Mononuclear cell (primary cell): ENCODE data around the gene COX10. TPM values are rescaled to one million over a fixed set of nuclear protein-coding genes. Genes with fewer than 3 reads are reported as not detected.

Experiments
- H3K27me3 ChIP-seq: 2 replicates; pipeline ENCODE4 v1.6.0; 2011; ENCODE audit warnings: low read length, control low read depth; ENCODE audit not compliant: insufficient read depth
- H3K4me1 ChIP-seq: 2 replicates; pipeline ENCODE4 v1.5.1; 2011; ENCODE audit warnings: mild to moderate bottlenecking, low read length, control low read depth; ENCODE audit not compliant: insufficient read depth
- H3K4me3 ChIP-seq: 2 replicates; pipeline ENCODE4 v1.5.1; 2011; ENCODE audit warnings: mild to moderate bottlenecking, low read length, moderate library complexity
- H3K9me3 ChIP-seq: 2 replicates; pipeline ENCODE4 v1.5.1; 2011; ENCODE audit warnings: low read depth, mild to moderate bottlenecking, control low read depth, low read length
- total RNA-seq: library from RNA; depleted of rRNA; stranded (reverse); fragments of >200 nt; gene quantifications from one replicate; pipeline ENCODE4 v1.2.3, GENCODE V29; 2012

The COX10 gene
- total RNA-seq, 1 donor: 17.5 TPM

- Histone ChIP-seq H3K9me3 (no peaks in the 10 kb centered on the region), H3K4me1 (no peaks in the 10 kb centered on the region), H3K4me3 (no peak overlapping the region), H3K27me3 (no peaks in the 10 kb centered on the region)
These were observed 55.5 kb downstream of the COX10 start for GRCh38 chr17:14124854-14125253.

- no peak overlapping the region for H3K4me3 ChIP-seq
- H3K4me1 ChIP-seq: no peaks in the 10 kb centered on the region
These were observed 56.3 kb downstream of the COX10 start for GRCh38 chr17:14125518-14126137.

GRCh38 chr17:14133104-14133503 is 63.8 kb downstream of the COX10 start:
- no peaks in the 10 kb centered on the region for H3K9me3 ChIP-seq
- H3K4me1 ChIP-seq: no peaks in the 10 kb centered on the region
- no peak overlapping the region for H3K4me3 ChIP-seq
- H3K27me3 ChIP-seq: no peaks in the 10 kb centered on the region

More at GRCh38 chr17:14125518-14126137, 56.3 kb downstream of the COX10 start:
- H3K27me3 ChIP-seq: no peaks in the 10 kb centered on the region
- H3K9me3 ChIP-seq: no peaks in the 10 kb centered on the region

GRCh38 chr17:14134456-14134855 is 65.2 kb downstream of the COX10 start:
- Histone ChIP-seq H3K9me3 (no peaks in the 10 kb centered on the region), H3K4me3 (no peak overlapping the region), H3K4me1 (no peaks in the 10 kb centered on the region), H3K27me3 (no peaks in the 10 kb centered on the region)

GRCh38 chr17:14135906-14136590 is 66.7 kb downstream of the COX10 start:
- Histone ChIP-seq H3K9me3 (no peaks in the 10 kb centered on the region), H3K27me3 (no peaks in the 10 kb centered on the region), H3K4me1 (no peaks in the 10 kb centered on the region), H3K4me3 (no peak overlapping the region)

- Histone ChIP-seq H3K9me3 (no peaks in the 10 kb centered on the region), H3K27me3 (no peaks in the 10 kb centered on the region), H3K4me3 (no peak overlapping the region), H3K4me1 (no peaks in the 10 kb centered on the region)
These were observed 69.3 kb downstream of the COX10 start for GRCh38 chr17:14138649-14139048.

- H3K4me3 ChIP-seq: no peak overlapping the region
- no peaks in the 10 kb centered on the region for H3K9me3 ChIP-seq
- no peaks in the 10 kb centered on the region for H3K4me1 ChIP-seq
- H3K27me3 ChIP-seq: no peaks in the 10 kb centered on the region
These were observed 74.4 kb downstream of the COX10 start for GRCh38 chr17:14143688-14144087.

- Histone ChIP-seq H3K4me1 (no peaks in the 10 kb centered on the region), H3K4me3 (no peak overlapping the region), H3K27me3 (no peaks in the 10 kb centered on the region), H3K9me3 (no peaks in the 10 kb centered on the region)
These were observed 75.2 kb downstream of the COX10 start for GRCh38 chr17:14144508-14144907.

- no peaks in the 10 kb centered on the region for H3K9me3 ChIP-seq
- H3K27me3 ChIP-seq: no peaks in the 10 kb centered on the region
- H3K4me3 ChIP-seq: no peak overlapping the region
- no peaks in the 10 kb centered on the region for H3K4me1 ChIP-seq
These were observed 80.4 kb downstream of the COX10 start for GRCh38 chr17:14149751-14150150.

- Histone ChIP-seq H3K27me3 (no peaks in the 10 kb centered on the region), H3K4me3 (no peak overlapping the region), H3K9me3 (no peaks in the 10 kb centered on the region), H3K4me1 (no peaks in the 10 kb centered on the region)
These were observed 81.3 kb downstream of the COX10 start for GRCh38 chr17:14150619-14151018.

- Histone ChIP-seq H3K27me3 (no peaks in the 10 kb centered on the region), H3K4me1 (no peaks in the 10 kb centered on the region), H3K9me3 (no peaks in the 10 kb centered on the region), H3K4me3 (no peak overlapping the region)
These were observed 83.4 kb downstream of the COX10 start for GRCh38 chr17:14152721-14153120.

GRCh38 chr17:14153374-14153773 is 84.1 kb downstream of the COX10 start:
- Histone ChIP-seq H3K27me3 (no peaks in the 10 kb centered on the region), H3K4me3 (no peak overlapping the region), H3K4me1 (no peaks in the 10 kb centered on the region), H3K9me3 (no peaks in the 10 kb centered on the region)

GRCh38 chr17:14156689-14157088 is 87.4 kb downstream of the COX10 start:
- Histone ChIP-seq H3K4me3 (no peak overlapping the region), H3K27me3 (no peaks in the 10 kb centered on the region), H3K4me1 (no peaks in the 10 kb centered on the region), H3K9me3 (no peaks in the 10 kb centered on the region)

GRCh38 chr17:14157822-14158221 is 88.5 kb downstream of the COX10 start:
- Histone ChIP-seq H3K4me3 (no peak overlapping the region), H3K4me1 (no peaks in the 10 kb centered on the region), H3K9me3 (no peaks in the 10 kb centered on the region), H3K27me3 (no peaks in the 10 kb centered on the region)

GRCh38 chr17:14158707-14159106 is 89.4 kb downstream of the COX10 start:
- Histone ChIP-seq H3K4me1 (no peaks in the 10 kb centered on the region), H3K9me3 (no peaks in the 10 kb centered on the region), H3K4me3 (no peak overlapping the region), H3K27me3 (no peaks in the 10 kb centered on the region)

GRCh38 chr17:14161419-14161818 is 92.1 kb downstream of the COX10 start:
- no peaks in the 10 kb centered on the region for H3K9me3 ChIP-seq
- no peaks in the 10 kb centered on the region for H3K4me1 ChIP-seq
- no peak overlapping the region for H3K4me3 ChIP-seq
- H3K27me3 ChIP-seq: no peaks in the 10 kb centered on the region
